NT2/D1 (cell line): ENCODE measurements around the gene ACTR3C.

Source experiments
- SUZ12 ChIP-seq: IDR thresholded peaks from 2 replicates; pipeline ENCODE4 v1.6.1; 2011; ENCODE audit not compliant: insufficient read length, insufficient read depth; ENCODE audit errors: extremely low read depth
- YY1 ChIP-seq: IDR thresholded peaks from 2 replicates; pipeline ENCODE4 v1.6.1; 2011; ENCODE audit not compliant: insufficient read length, insufficient read depth
- ZNF274 ChIP-seq: IDR thresholded peaks from 2 replicates; pipeline ENCODE4 v1.6.1; 2011; ENCODE audit warnings: mild to moderate bottlenecking, low read depth, low read length

GRCh38 chr7:150371996-150372270 lies 48.6 kb upstream of the ACTR3C start:
- TF ChIP-seq ZNF274, result no peak
- no peak for TF ChIP-seq YY1
- no peak for TF ChIP-seq SUZ12
